Fibroblast of villous mesenchyme (primary cell): ENCODE results near the gene DENND1B. TPM values are rescaled to one million over a fixed set of nuclear protein-coding genes. Genes with fewer than 3 reads are reported as not detected.

Experiments
- DNase-seq: peaks from one replicate; pipeline ENCODE4 v3.0.0-alpha.2; 2010; ENCODE audit warnings: low read depth
- H3K4me3 ChIP-seq: 2 replicates; pipeline ENCODE4 v1.5.1; 2011; ENCODE audit warnings: low read depth, mild to moderate bottlenecking, low read length
- total RNA-seq: library from RNA; depleted of rRNA; stranded (reverse); fragments of >200 nt; gene quantifications from 2 replicates; pipeline ENCODE4 v1.2.3, GENCODE V29; 2012
- TF ChIP-seq, protein P1 (sequence below): IDR thresholded peaks from 2 replicates; pipeline ENCODE4 v1.5.1; 2012; ENCODE audit warnings: low read depth, mild to moderate bottlenecking, low read length; ENCODE audit not compliant: insufficient read depth

DENND1B gene
- total RNA-seq, 1 donor, result 21.6 TPM

DNA sequence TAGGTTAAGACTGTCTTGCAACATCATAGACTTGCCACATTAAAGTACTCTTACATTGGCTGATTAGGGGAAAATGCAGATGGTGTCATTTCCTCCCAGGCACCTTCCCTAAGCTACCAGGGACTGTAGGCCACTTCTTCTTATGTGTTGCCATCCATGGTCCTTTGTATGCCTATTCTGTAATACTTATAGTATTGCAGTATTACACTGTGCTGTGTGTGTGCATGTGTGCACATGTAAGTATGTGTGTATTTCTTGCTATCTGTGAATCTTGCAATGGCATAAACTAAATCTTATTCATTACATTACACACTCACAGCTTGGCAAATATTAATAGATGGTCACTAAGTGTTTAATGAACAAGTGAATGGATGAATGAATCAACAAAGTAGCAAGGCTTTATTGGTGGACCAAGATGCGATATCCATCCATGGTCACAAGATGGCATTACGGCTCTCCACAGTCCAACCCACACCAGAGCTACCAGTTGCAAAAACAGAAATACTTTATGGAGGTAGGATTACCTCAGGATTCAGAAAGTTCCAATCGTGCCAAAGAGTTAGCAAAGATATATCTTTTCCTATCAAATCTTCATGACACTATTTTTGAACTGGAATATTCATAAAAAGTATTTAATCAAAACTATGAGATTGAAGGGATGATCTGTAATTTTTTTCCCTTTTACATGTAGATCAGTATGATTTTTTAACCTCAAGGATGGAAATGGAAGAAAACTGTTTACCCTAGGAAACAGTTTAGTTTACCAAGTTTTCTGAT, 160.2 kb downstream of the DENND1B start:
- DNase-seq, result peak; percentile 27
- TF ChIP-seq, protein P1, sequence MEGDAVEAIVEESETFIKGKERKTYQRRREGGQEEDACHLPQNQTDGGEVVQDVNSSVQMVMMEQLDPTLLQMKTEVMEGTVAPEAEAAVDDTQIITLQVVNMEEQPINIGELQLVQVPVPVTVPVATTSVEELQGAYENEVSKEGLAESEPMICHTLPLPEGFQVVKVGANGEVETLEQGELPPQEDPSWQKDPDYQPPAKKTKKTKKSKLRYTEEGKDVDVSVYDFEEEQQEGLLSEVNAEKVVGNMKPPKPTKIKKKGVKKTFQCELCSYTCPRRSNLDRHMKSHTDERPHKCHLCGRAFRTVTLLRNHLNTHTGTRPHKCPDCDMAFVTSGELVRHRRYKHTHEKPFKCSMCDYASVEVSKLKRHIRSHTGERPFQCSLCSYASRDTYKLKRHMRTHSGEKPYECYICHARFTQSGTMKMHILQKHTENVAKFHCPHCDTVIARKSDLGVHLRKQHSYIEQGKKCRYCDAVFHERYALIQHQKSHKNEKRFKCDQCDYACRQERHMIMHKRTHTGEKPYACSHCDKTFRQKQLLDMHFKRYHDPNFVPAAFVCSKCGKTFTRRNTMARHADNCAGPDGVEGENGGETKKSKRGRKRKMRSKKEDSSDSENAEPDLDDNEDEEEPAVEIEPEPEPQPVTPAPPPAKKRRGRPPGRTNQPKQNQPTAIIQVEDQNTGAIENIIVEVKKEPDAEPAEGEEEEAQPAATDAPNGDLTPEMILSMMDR, result peak; percentile 63
- no peak overlapping the region for H3K4me3 ChIP-seq

DNA sequence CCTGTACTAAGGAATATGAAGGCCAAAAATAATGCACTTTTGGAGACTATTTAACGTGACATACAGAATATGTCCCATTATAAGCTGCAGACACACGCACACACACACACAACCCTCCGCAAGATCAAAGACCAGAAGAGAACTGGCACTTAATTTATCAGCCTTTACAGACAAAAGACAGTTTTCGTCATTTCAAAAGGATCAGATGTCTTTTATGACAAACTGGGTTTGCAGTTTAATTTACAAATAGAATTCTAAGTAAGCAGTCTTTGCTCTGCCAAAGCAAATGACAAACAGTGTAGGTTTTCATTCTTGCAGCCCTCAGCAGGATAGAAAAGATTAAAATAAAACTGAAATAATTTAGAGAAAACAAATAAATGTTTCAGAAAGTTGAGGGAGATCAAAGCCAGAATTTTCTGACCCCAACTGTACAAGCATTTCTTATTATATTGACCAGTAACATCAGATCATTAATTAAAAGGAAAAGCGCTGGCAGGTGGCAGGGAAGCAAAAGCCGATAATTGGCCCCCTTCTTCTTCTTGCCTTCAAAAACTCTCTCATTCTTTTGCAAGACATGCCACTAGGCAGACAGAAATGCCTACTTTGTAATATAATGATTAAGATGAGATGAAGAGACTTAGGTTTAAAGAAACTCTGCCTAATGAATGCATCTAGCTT, 169.0 kb downstream of the DENND1B start:
- DNase-seq, result no peak
- no peak overlapping the region for H3K4me3 ChIP-seq
- TF ChIP-seq, protein P1, result no peak

DNA sequence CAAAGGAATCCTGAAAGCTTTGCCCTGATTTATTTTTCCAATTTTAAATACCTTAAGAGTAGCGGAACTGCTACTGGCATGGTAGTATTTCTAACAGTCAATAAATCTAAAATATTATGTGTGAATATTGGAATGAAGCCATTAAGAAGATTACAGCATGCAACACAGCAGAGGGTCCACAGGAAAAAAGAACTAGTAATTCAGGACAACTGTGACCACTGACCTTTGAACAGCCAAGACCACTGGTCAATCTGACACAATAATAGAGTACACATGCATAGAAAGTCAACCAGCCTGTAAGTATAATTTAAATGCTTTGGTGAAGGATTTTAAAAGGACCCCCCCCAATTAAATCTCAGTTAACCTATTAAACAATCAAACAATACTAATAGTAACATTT, 171.0 kb downstream of the DENND1B start:
- DNase-seq, result no peak
- H3K4me3 ChIP-seq, result no peak overlapping the region
- TF ChIP-seq, protein P1, result no peak

DNA sequence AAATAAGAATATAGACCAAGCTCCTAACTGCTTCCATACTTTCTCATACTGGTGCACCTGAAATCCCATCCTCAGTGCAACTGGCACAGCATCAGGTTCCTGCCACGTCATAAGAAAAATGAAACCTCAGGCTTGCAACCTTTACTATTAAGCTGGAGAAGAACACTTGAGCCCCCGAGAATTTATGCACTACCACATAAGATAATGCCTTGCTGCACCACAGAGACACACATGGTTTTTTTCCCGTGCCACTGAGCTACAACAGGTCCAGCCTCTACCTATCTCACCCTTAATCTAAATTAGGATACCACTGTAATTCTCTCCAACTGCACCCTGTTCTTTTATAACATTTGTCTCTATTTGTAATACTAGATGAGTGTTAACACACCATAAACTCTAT, 174.5 kb downstream of the DENND1B start:
- TF ChIP-seq, protein P1, result no peak
- DNase-seq, result no peak

GRCh38 chr1:197599789-197600188, 175.5 kb downstream of the DENND1B start:
- TF ChIP-seq, protein P1, result no peak
- no peak for DNase-seq

More for the DNA sequence above, 174.5 kb downstream of the DENND1B start:
- no peak overlapping the region for H3K4me3 ChIP-seq

GRCh38 chr1:197598935-197599334, 176.3 kb downstream of the DENND1B start:
- TF ChIP-seq, protein P1, result no peak
- no peak for DNase-seq
- H3K4me3 ChIP-seq, result no peak overlapping the region

More at GRCh38 chr1:197599789-197600188, 175.5 kb downstream of the DENND1B start:
- no peak overlapping the region for H3K4me3 ChIP-seq
